Fibroblast of peridontal ligament (primary cell): ENCODE results near the gene OGFR.

ENCODE experiments used
- DNase-seq: peaks from one replicate; pipeline ENCODE4 v3.0.0-alpha.2; 2010; ENCODE audit errors: extremely low read depth

OGFR gene

GRCh38 chr20:62804627-62805154, at the start of gene OGFR:
Gene OGFR, plus strand, starts transcription at chr20:62804835. Its CDS starts 25 bp downstream, at chr20:62804860.
- DNase-seq = peak; percentile 26

- no peak for DNase-seq
Measured at GRCh38 chr20:62754991-62755356, 49.7 kb upstream of the OGFR start.

- no peak for DNase-seq
Measured at GRCh38 chr20:62755817-62756724, 48.6 kb upstream of the OGFR start.

GRCh38 chr20:62758226-62758912, 46.3 kb upstream of the OGFR start:
- no peak for DNase-seq

- DNase-seq = no peak
Measured at GRCh38 chr20:62759981-62760431, 44.6 kb upstream of the OGFR start.

GRCh38 chr20:62760471-62760855, 44.2 kb upstream of the OGFR start:
- no peak for DNase-seq

GRCh38 chr20:62760856-62761758, 43.5 kb upstream of the OGFR start:
- no peak for DNase-seq

- no peak for DNase-seq
Measured at GRCh38 chr20:62761759-62762131, 42.9 kb upstream of the OGFR start.

GRCh38 chr20:62762376-62762775, 42.3 kb upstream of the OGFR start:
- DNase-seq = no peak

- DNase-seq = no peak
Measured at GRCh38 chr20:62762801-62763368, 41.8 kb upstream of the OGFR start.

- DNase-seq = no peak
Measured at GRCh38 chr20:62763404-62763803, 41.2 kb upstream of the OGFR start.

GRCh38 chr20:62764156-62764935, 40.3 kb upstream of the OGFR start:
- no peak for DNase-seq

GRCh38 chr20:62765021-62765420, 39.6 kb upstream of the OGFR start:
- no peak for DNase-seq

- DNase-seq = no peak
Measured at GRCh38 chr20:62765432-62766070, 39.1 kb upstream of the OGFR start.

GRCh38 chr20:62766071-62766450, 38.6 kb upstream of the OGFR start:
- no peak for DNase-seq

GRCh38 chr20:62766716-62767115, 37.9 kb upstream of the OGFR start:
- no peak for DNase-seq

GRCh38 chr20:62768234-62768546, 36.4 kb upstream of the OGFR start:
- no peak for DNase-seq

- peak; percentile 24 for DNase-seq
Measured at GRCh38 chr20:62768551-62769287, 35.9 kb upstream of the OGFR start.

- DNase-seq = no peak
Measured at GRCh38 chr20:62769346-62770071, 35.1 kb upstream of the OGFR start.
